CD4-positive, alpha-beta T cell (primary cell): ENCODE measurements around the gene MAP2K2. TPM values are rescaled to one million over a fixed set of nuclear protein-coding genes. Genes with fewer than 3 reads are reported as not detected.
A peak's percentile ranks its signal among the peaks of the same experiment; 100 is the strongest.

Experiments used
- ATAC-seq: fragments of 200-7000 bp; cut with Tn5 transposase; one replicate; pipeline ENCODE4 v1.10.0; 2022; ENCODE audit warnings: mild to moderate bottlenecking; ENCODE audit not compliant: poor library complexity
- CTCF ChIA-PET: fragments of 350-600 bp; sonication (Branson Sonifier 250); formaldehyde crosslinking; loops from one replicate; lab custom pipeline; 2021; ENCODE audit warnings: antibody characterized with exemption, inconsistent platforms; lab: Charles Lee
- POLR2A ChIA-PET: fragments of 350-600 bp; sonication (Branson Sonifier 250); formaldehyde crosslinking; loops from one replicate; lab custom pipeline; 2021; ENCODE audit warnings: antibody characterized with exemption, inconsistent platforms; lab: Charles Lee
- DNase-seq, 14 experiments: peaks; one replicate each; pipeline ENCODE4 v3.0.0-alpha.2; 2013 to 2020; ENCODE audit warnings: mixed read lengths in 2 of 14
- H3K27ac ChIP-seq, 2 donors: one replicate each; pipeline versions ENCODE4 v1.5.1 to v1.7.0; 2013; ENCODE audit warnings: low read length in 2 of 2, low read depth in 1 of 2, mild to moderate bottlenecking in 1 of 2
- H3K27me3 ChIP-seq, 2 experiments: 1 replicate in 1 of 2; 2 replicates in 1 of 2; pipeline versions ENCODE4 v1.6.1 to v1.7.0; 2013; ENCODE audit warnings: low read length in 2 of 2, control low read depth in 1 of 2, mild to moderate bottlenecking in 1 of 2, moderate library complexity in 1 of 2; ENCODE audit not compliant: insufficient read depth in 2 of 2, control insufficient read depth in 1 of 2
- H3K36me3 ChIP-seq: one replicate; pipeline ENCODE4 v1.6.1; 2013; ENCODE audit warnings: low read length, control low read depth; ENCODE audit not compliant: insufficient read depth
- H3K4me1 ChIP-seq: one replicate; pipeline ENCODE4 v1.6.1; 2013; ENCODE audit warnings: low read length, control low read depth; ENCODE audit not compliant: insufficient read depth
- H3K4me3 ChIP-seq: one replicate; pipeline ENCODE4 v1.5.1; 2013; ENCODE audit warnings: mild to moderate bottlenecking, low read length, moderate library complexity
- H3K9me3 ChIP-seq, 2 experiments: 1 replicate in 1 of 2; 2 replicates in 1 of 2; pipeline versions ENCODE4 v1.6.1 to v1.7.0; 2013; ENCODE audit warnings: low read length in 2 of 2, mild to moderate bottlenecking in 2 of 2, control low read depth in 1 of 2, moderate library complexity in 1 of 2; ENCODE audit not compliant: control insufficient read depth in 1 of 2, insufficient read depth in 1 of 2
- H3K27ac Mint-ChIP-seq: one replicate; pipeline ENCODE4 v1.8.0; 2020; ENCODE audit warnings: mixed read lengths
- H3K27me3 Mint-ChIP-seq: one replicate; pipeline ENCODE4 v1.8.0; 2021; ENCODE audit warnings: mixed read lengths
- H3K36me3 Mint-ChIP-seq: one replicate; pipeline ENCODE4 v1.8.0; 2021; ENCODE audit warnings: low read depth, mixed read lengths
- H3K4me1 Mint-ChIP-seq: one replicate; pipeline ENCODE4 v1.8.0; 2021; ENCODE audit warnings: low read depth, mixed read lengths
- H3K4me3 Mint-ChIP-seq: one replicate; pipeline ENCODE4 v1.8.0; 2020; ENCODE audit warnings: mild to moderate bottlenecking, mixed read lengths
- H3K9me3 Mint-ChIP-seq: one replicate; pipeline ENCODE4 v1.8.0; 2020; ENCODE audit warnings: mixed read lengths
- intact Hi-C, 2 experiments: fragments of 100-400 bp; cut with DNase I in 1 of 2; cut with micrococcal nuclease in 1 of 2; formaldehyde crosslinking; loops; one replicate each; pipeline versions ENCODE4 v1.15.1 to v1.9.0; 2023 to 2025; cut with DNase I, micrococcal nuclease
- total RNA-seq, 174 experiments: library from RNA in 2 of 174; stranded (reverse) in 2 of 174; gene quantifications; one replicate each; pipeline ENCODE4 v1.2.3 and lab custom pipeline; 2021 to 2026
- TF ChIP-seq, protein P1 (sequence below): fragments of 200-600 bp; IDR thresholded peaks from one replicate; pipeline ENCODE4 v1.8.0; 2022; ENCODE audit warnings: antibody characterized with exemption, mild to moderate bottlenecking

MAP2K2 gene
- total RNA-seq, 2 experiments from 2014 or later = 72.7 to 77.6 TPM

DNA sequence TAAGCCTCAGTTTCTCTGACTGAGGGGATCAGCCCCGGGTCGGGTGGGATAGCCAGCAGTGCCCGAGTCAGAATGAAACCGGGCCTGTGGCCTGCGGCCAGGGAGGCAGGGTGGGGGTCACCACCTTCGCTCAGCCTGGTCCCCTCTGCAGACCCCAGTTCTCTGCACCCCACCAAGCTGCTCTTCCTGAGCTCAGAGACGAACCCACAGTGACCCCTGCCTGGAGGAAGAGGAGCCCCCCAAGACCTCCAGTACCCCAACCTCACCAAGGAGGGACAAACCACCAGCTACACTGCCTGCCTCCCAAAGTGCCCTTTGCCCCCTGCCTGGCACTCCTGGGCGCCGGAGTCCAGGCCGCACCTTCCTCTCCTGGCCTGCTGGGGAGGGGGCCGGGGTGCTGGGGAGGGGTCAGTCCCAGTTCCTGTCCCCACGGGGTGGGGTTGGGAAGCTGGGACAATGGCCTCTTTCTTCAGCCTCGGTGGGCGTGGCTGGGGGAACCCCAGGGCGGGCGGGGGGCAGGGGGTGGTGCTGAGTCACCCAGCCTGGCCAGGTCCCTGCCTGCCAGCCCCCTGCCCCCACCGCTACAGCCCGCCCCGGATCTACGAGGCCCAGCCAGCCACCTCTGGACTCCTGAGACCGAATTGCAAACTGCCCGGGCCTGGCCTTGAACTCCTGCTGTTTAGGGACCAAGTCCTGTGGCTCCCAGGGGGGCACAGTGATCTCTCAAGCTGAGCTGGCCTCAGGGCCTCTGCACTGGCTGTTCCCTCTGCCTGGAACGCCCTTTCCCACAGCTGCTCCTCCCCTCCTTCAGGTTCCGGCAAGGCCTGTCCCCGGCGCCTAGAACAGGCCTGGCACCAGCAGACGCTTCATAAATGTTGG is 71.6 kb downstream of the MAP2K2 start:
- Mint-ChIP-seq H3K4me1 (peaks cover 32% of the 10 kb centered on the region), H3K9me3 (no peaks in the 10 kb centered on the region), H3K27me3 (no peaks in the 10 kb centered on the region), H3K27ac (peak overlapping the region; percentile 54), H3K36me3 (peaks cover 63% of the 10 kb centered on the region), H3K4me3 (no peak overlapping the region)
- ChIA-PET POLR2A (no interaction called here), CTCF (no interaction called here)
- DNase-seq = peak in 2 of 14 experiments; percentile 61 to 63
- no peak for ATAC-seq
- Histone ChIP-seq H3K27ac (no peak overlapping the region), H3K9me3 (no peaks in the 10 kb centered on the region), H3K4me1 (peaks cover 33% of the 10 kb centered on the region), H3K27me3 (no peaks in the 10 kb centered on the region), H3K36me3 (peaks cover 69% of the 10 kb centered on the region), H3K4me3 (no peak overlapping the region)
- TF ChIP-seq, protein P1, sequence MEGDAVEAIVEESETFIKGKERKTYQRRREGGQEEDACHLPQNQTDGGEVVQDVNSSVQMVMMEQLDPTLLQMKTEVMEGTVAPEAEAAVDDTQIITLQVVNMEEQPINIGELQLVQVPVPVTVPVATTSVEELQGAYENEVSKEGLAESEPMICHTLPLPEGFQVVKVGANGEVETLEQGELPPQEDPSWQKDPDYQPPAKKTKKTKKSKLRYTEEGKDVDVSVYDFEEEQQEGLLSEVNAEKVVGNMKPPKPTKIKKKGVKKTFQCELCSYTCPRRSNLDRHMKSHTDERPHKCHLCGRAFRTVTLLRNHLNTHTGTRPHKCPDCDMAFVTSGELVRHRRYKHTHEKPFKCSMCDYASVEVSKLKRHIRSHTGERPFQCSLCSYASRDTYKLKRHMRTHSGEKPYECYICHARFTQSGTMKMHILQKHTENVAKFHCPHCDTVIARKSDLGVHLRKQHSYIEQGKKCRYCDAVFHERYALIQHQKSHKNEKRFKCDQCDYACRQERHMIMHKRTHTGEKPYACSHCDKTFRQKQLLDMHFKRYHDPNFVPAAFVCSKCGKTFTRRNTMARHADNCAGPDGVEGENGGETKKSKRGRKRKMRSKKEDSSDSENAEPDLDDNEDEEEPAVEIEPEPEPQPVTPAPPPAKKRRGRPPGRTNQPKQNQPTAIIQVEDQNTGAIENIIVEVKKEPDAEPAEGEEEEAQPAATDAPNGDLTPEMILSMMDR = no peak
- intact Hi-C loops = no loop called here

DNA sequence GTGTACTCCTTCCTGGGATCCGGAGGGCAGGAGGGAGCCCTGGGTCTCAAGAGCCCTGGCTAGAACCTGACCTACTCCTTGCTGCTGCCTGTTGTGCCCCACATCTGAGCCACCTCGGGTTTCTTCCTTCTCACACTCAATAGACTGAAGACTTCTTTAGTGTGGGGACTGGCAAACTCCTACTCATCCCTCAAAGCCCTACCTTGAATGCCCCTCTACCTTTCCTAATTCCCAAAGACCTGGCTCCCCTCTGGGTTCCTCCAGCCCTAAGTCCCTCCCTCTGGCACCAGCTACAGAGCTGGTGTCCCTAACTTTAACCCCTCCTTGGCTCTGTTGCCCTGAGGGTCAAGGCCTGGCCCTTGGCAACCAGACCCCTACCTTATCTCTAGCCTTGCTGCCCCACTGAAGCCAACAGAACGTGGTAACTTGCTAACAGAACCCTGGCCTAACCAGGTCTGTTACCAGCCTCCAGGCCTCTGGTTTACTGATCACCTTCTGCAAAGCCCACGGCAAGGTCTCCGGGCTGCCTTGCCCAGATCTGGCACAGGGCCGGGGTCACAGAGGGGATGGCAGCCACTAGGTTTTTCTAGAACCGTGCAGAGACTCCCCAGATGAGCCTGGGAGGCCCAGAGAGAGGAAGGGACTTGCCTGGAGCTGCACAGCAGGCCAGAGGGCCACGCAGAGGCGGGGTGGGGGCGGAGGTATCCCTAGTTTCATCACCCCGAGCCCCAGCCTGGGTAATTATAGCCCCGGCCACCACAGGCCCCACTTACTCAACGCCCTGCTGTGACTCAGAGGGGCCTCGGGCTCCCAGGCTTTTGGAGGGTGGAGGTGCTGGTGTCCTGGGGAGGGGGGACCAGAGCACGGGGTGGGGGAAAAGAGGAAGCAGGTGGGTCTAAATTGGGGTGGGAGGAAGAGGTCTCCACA is 72.5 kb downstream of the MAP2K2 start:
- TF ChIP-seq, protein P1 = no peak
- no peak for ATAC-seq
- Histone ChIP-seq H3K27me3 (no peaks in the 10 kb centered on the region), H3K36me3 (peaks cover 74% of the 10 kb centered on the region), H3K4me3 (no peak overlapping the region), H3K4me1 (peaks cover 36% of the 10 kb centered on the region), H3K27ac (peak overlapping the region; percentile 21 to 36), H3K9me3 (no peaks in the 10 kb centered on the region)
- no peak overlapping the region for H3K4me3 Mint-ChIP-seq
- no peaks in the 10 kb centered on the region for H3K27me3 Mint-ChIP-seq
- ChIA-PET POLR2A (no interaction called here), CTCF (interaction anchor here (1.9 kb wide), 1 partner anchor 89 kb away, joined by 5 read pairs; no protein-coding TSS in a partner anchor)
- peaks cover 33% of the 10 kb centered on the region for H3K4me1 Mint-ChIP-seq
- DNase-seq = peak in 2 of 14 experiments; percentile 63 to 71
- H3K9me3 Mint-ChIP-seq = no peaks in the 10 kb centered on the region
- intact Hi-C loops = no loop called here
- peak overlapping the region; percentile 81 for H3K27ac Mint-ChIP-seq
- peaks cover 61% of the 10 kb centered on the region for H3K36me3 Mint-ChIP-seq

DNA sequence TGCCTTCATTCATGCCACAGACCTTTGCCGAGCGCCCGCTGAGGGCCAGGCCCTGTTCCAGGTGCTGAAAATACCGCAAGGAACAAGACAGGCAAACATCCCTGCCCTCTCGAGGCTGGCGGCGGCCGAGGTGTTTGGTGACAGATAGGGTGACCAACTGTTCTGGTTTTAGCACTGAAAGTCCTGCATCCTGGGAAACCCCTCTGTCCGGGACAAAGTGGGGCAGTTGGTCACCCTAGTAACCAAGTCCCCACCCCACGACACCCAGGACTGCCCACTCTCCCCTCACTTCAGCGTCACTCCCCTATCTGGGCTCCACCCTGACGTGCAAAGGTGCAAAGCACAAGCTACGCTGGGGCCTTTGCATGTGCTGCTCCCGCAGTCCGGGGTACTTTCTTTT is 74.5 kb downstream of the MAP2K2 start:
- Mint-ChIP-seq H3K4me3 (no peak overlapping the region), H3K36me3 (peaks cover 59% of the 10 kb centered on the region), H3K27me3 (no peaks in the 10 kb centered on the region), H3K27ac (peak overlapping the region; percentile 81), H3K9me3 (no peaks in the 10 kb centered on the region), H3K4me1 (peaks cover 38% of the 10 kb centered on the region)
- TF ChIP-seq, protein P1 = no peak
- POLR2A ChIA-PET = interaction anchor here (1.0 kb wide), 1 partner anchor 17 kb away, joined by 3 read pairs; the partner anchor contains the start of gene ZBTB7A
- DNase-seq = no peak
- Histone ChIP-seq H3K36me3 (peaks cover 68% of the 10 kb centered on the region), H3K4me1 (peaks cover 37% of the 10 kb centered on the region), H3K9me3 (no peaks in the 10 kb centered on the region), H3K27ac (no peak overlapping the region), H3K27me3 (no peaks in the 10 kb centered on the region), H3K4me3 (no peak overlapping the region)
- intact Hi-C loops = no loop called here
- CTCF ChIA-PET = interaction anchor here (2.2 kb wide), 1 partner anchor 90 kb away, joined by 7 read pairs; no protein-coding TSS in a partner anchor
- no peak for ATAC-seq
